Measurements from ENCODE around the gene TRAPPC11. TPM values are rescaled to one million over a fixed set of nuclear protein-coding genes. Genes with fewer than 3 reads are reported as not detected.

Gene TRAPPC11
- total and polyA plus RNA-seq, 2 experiments from 2014 or later = 15.0 to 42.7 TPM

DNA sequence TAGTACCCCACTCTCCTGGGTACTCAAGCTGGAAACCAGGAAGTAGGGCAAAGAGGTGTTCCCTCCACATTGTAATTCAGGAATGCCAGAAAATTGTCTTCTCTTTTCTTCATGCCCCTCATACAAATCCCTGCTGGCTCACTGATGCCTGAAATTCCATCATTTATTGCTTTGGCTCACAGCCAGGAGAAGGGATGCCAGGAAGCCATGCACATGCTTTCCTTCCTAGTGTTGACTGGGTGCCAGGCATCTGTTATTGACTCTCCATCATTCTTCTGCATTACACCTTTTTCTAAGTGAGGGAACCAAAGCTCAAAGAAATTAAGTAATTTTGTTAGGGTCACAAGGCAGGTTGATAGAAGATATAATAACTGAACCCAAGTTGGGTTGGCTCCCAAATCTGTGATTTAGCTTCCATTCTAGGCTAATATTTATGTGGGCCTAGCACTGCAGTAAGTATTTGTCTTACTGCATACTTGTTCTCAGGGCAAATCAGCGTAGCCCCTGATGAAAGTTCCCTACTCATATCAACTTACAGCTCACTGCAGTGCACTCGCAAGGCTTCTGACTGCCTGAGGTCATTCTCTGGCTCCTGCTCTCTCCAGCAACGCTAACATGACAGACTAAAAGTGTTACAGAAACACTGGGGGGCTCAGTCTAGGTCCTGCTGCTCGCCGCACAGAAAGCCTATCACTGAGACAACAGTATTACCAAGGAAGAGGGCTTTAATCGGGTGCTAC is 89.0 kb downstream of the TRAPPC11 start:
- no peak overlapping the region for H3K27ac Mint-ChIP-seq
- peaks cover 27% of the 10 kb centered on the region for H3K36me3 Mint-ChIP-seq (ENCODE audit: low read depth)
- H3K27me3 ChIP-seq (ENCODE audit: insufficient read depth) = no peaks in the 10 kb centered on the region
- H3K4me2 ChIP-seq = no peak overlapping the region
- H3K79me2 ChIP-seq (replicated peaks; ENCODE audit: insufficient read depth) = no peaks in the 10 kb centered on the region
- no peak overlapping the region for H2AFZ ChIP-seq
- ATAC-seq = no peak
- H3K9me3 Mint-ChIP-seq = peaks cover 33% of the 10 kb centered on the region
- H3K4me3 ChIP-seq = no peak overlapping the region
- TF ChIP-seq ETS1 (IDR thresholded peaks at IDR 0.05) (no peak), EZH2phosphoT487 (IDR thresholded peaks at IDR 0.05; ENCODE audit: unreplicated experiment) (no peak), POLR2AphosphoS5 (IDR thresholded peaks at IDR 0.05; ENCODE audit: low read depth) (no peak), CREB1 (CRISPR knock-in tag; IDR thresholded peaks at IDR 0.05; ENCODE audit: low read depth) (no peak), STAT1 (IDR thresholded peaks at IDR 0.05; ENCODE audit: unreplicated experiment) (no peak), ZNF331 (CRISPR knock-in tag; IDR thresholded peaks at IDR 0.05; ENCODE audit: low read depth) (no peak), JUNB (IDR thresholded peaks at IDR 0.05; ENCODE audit: unreplicated experiment) (no peak), NANOG (IDR thresholded peaks at IDR 0.05; ENCODE audit: borderline replicate concordance) (no peak), EZH2 (IDR thresholded peaks at IDR 0.05; ENCODE audit: low read depth, unreplicated experiment) (no peak), ZNF114 (CRISPR knock-in tag; IDR thresholded peaks at IDR 0.05) (no peak), CTCF (conservative IDR thresholded peaks at IDR 0.05; ENCODE audit: low read depth in 2 of 2) (no peak)
- TF ChIP-seq, protein P1, sequence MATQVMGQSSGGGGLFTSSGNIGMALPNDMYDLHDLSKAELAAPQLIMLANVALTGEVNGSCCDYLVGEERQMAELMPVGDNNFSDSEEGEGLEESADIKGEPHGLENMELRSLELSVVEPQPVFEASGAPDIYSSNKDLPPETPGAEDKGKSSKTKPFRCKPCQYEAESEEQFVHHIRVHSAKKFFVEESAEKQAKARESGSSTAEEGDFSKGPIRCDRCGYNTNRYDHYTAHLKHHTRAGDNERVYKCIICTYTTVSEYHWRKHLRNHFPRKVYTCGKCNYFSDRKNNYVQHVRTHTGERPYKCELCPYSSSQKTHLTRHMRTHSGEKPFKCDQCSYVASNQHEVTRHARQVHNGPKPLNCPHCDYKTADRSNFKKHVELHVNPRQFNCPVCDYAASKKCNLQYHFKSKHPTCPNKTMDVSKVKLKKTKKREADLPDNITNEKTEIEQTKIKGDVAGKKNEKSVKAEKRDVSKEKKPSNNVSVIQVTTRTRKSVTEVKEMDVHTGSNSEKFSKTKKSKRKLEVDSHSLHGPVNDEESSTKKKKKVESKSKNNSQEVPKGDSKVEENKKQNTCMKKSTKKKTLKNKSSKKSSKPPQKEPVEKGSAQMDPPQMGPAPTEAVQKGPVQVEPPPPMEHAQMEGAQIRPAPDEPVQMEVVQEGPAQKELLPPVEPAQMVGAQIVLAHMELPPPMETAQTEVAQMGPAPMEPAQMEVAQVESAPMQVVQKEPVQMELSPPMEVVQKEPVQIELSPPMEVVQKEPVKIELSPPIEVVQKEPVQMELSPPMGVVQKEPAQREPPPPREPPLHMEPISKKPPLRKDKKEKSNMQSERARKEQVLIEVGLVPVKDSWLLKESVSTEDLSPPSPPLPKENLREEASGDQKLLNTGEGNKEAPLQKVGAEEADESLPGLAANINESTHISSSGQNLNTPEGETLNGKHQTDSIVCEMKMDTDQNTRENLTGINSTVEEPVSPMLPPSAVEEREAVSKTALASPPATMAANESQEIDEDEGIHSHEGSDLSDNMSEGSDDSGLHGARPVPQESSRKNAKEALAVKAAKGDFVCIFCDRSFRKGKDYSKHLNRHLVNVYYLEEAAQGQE (IDR thresholded peaks at IDR 0.05; ENCODE audit: unreplicated experiment) = no peak
- TF ChIP-seq, protein P2, sequence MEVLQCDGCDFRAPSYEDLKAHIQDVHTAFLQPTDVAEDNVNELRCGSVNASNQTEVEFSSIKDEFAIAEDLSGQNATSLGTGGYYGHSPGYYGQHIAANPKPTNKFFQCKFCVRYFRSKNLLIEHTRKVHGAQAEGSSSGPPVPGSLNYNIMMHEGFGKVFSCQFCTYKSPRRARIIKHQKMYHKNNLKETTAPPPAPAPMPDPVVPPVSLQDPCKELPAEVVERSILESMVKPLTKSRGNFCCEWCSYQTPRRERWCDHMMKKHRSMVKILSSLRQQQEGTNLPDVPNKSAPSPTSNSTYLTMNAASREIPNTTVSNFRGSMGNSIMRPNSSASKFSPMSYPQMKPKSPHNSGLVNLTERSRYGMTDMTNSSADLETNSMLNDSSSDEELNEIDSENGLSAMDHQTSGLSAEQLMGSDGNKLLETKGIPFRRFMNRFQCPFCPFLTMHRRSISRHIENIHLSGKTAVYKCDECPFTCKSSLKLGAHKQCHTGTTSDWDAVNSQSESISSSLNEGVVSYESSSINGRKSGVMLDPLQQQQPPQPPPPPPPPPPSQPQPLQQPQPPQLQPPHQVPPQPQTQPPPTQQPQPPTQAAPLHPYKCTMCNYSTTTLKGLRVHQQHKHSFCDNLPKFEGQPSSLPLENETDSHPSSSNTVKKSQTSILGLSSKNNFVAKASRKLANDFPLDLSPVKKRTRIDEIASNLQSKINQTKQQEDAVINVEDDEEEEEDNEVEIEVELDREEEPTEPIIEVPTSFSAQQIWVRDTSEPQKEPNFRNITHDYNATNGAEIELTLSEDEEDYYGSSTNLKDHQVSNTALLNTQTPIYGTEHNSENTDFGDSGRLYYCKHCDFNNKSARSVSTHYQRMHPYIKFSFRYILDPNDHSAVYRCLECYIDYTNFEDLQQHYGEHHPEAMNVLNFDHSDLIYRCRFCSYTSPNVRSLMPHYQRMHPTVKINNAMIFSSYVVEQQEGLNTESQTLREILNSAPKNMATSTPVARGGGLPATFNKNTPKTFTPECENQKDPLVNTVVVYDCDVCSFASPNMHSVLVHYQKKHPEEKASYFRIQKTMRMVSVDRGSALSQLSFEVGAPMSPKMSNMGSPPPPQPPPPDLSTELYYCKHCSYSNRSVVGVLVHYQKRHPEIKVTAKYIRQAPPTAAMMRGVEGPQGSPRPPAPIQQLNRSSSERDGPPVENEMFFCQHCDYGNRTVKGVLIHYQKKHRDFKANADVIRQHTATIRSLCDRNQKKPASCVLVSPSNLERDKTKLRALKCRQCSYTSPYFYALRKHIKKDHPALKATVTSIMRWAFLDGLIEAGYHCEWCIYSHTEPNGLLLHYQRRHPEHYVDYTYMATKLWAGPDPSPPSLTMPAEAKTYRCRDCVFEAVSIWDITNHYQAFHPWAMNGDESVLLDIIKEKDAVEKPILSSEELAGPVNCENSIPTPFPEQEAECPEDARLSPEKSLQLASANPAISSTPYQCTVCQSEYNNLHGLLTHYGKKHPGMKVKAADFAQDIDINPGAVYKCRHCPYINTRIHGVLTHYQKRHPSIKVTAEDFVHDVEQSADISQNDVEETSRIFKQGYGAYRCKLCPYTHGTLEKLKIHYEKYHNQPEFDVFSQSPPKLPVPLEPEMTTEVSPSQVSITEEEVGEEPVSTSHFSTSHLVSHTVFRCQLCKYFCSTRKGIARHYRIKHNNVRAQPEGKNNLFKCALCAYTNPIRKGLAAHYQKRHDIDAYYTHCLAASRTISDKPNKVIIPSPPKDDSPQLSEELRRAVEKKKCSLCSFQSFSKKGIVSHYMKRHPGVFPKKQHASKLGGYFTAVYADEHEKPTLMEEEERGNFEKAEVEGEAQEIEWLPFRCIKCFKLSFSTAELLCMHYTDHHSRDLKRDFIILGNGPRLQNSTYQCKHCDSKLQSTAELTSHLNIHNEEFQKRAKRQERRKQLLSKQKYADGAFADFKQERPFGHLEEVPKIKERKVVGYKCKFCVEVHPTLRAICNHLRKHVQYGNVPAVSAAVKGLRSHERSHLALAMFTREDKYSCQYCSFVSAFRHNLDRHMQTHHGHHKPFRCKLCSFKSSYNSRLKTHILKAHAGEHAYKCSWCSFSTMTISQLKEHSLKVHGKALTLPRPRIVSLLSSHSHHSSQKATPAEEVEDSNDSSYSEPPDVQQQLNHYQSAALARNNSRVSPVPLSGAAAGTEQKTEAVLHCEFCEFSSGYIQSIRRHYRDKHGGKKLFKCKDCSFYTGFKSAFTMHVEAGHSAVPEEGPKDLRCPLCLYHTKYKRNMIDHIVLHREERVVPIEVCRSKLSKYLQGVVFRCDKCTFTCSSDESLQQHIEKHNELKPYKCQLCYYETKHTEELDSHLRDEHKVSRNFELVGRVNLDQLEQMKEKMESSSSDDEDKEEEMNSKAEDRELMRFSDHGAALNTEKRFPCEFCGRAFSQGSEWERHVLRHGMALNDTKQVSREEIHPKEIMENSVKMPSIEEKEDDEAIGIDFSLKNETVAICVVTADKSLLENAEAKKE (CRISPR knock-in tag; IDR thresholded peaks at IDR 0.05) = no peak
- H3K9me2 ChIP-seq (ENCODE audit: insufficient read depth) = no peaks in the 10 kb centered on the region; the same call in 1 of the 2 replicates
- no peaks in the 10 kb centered on the region for H3K4me1 ChIP-seq (ENCODE audit: insufficient read depth)
- no peaks in the 10 kb centered on the region for H3F3A ChIP-seq (replicated peaks; ENCODE audit: low read depth)
- no peak for DNase-seq (ENCODE audit: low spot score)
- peaks cover 2% of the 10 kb centered on the region for H3K27me3 Mint-ChIP-seq (ENCODE audit: insufficient read depth, low read depth, poor library complexity)
- H4K20me1 ChIP-seq (replicated peaks; ENCODE audit: insufficient read depth) = no peaks in the 10 kb centered on the region
- no peaks in the 10 kb centered on the region for H3K36me3 ChIP-seq (ENCODE audit: insufficient read depth)
- H3K4me3 Mint-ChIP-seq = no peak overlapping the region
- no peak overlapping the region for H3K27ac ChIP-seq (ENCODE audit: low read depth)
- peaks cover 4% of the 10 kb centered on the region; the same call in 1 of the 3 replicates for H3K4me1 Mint-ChIP-seq

Data from GM23338 (cell line).